GM21737 (cell line): ENCODE measurements around the gene KIF5C.

ENCODE experiments used
- ATAC-seq: cut with Tn5 transposase; IDR thresholded peaks from one replicate; pipeline ENCODE4 v1.9.1; 2021; ENCODE audit warnings: mild to moderate bottlenecking, moderate library complexity; ENCODE audit not compliant: unreplicated experiment

The KIF5C gene

DNA sequence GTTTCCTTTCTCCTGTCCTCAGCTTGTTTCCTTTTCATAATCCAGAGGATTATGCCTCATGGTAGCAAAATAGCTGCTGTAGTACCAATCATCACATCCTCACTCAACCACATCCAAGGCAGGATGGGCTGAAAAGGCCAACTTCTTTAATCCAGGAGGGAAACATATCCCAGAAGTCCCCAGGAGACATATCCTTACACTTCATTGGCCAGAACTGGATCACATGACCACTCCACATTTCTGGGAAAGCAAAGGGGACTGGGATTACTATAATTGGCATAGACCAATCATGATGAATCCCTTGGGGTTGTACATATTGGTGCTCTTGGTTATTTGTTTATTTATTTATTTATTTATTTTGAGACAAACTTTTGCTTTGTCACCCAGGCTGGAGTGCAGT lies 109.4 kb downstream of the KIF5C start:
- no peak for ATAC-seq

DNA sequence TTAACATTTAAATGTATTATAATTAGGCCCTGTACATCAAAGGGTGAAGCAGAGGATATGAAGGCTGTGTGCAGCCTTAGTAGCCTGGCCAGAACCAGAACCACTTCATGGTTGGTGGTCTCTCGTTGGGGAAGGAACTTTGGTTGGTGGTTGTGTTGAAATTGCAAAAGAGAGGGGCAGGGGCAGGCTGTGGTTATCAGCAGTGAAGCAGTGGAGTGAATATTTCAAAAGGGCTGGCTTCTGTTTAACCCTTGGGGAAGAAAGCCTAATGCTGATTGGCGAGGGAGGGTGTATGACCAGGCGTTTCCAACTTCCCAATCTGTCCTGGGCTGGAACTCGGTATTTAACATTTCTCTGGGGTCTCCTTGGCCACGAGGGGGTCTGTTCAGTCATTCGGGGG lies 112.3 kb downstream of the KIF5C start:
- ATAC-seq = no peak

DNA sequence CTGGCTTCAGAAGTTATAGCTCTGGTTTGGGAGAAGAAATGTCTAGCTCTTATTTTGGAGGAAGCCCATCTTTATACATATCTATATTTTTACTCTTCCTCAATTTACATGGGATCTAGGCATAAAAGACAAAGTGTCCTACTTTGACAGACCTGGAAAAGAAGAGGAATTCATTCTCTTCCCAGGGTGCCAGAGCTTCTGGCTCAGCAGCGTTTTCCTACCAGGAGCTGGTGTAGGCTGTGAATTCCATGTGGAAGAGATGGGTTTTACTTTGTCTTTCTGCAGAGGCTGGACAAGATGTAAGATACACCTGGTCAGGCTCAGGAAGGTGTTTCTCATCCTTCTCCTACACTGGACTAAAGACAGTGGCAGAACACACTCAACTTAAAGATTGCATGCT lies 113.3 kb downstream of the KIF5C start:
- ATAC-seq = no peak

DNA sequence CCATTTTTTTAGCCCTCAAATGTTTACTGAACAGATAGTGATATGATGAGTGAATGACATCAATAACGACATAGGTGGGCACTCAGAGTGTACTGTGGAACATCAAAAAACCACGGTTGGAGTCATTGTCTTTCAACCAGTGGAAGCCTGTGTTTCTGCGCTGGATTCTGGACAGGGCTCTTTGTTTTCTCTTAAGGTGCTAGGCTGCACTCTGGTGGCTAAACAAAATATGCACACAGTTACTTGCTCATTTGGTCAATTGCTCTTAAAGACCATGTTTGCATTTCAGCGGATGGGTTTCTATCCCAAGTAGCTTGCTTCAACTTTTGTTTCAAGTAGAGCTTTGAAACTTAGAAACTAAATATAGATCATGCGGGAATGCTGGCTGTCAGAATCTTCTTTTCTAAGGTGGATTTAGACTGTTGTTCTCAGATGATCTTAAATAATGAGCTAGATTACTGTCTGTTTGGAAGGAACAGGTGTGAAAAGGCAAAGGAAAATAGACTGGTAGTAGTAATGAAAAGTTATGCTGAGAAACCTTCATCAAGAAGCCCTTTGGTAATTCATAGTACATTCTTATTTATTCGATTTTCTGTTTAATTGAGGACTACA lies 115.0 kb downstream of the KIF5C start:
- peak; percentile 75 for ATAC-seq

DNA sequence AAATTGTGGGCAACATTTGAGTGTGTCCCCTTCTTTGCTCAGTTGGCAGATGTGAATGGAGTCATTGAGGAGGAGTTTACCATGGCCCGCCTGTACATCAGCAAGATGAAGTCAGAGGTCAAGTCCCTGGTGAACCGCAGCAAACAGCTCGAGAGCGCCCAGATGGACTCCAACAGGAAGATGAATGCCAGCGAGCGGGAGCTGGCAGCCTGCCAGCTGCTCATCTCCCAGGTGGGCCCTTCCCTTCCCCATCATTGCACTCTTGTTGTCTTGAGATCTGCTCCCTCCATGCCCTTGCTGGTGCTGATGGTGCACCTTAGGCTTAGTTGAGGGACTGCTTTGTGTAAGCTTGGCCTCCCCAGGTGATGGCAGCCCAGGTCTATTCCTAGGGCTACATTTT lies 115.9 kb downstream of the KIF5C start:
- no peak for ATAC-seq

DNA sequence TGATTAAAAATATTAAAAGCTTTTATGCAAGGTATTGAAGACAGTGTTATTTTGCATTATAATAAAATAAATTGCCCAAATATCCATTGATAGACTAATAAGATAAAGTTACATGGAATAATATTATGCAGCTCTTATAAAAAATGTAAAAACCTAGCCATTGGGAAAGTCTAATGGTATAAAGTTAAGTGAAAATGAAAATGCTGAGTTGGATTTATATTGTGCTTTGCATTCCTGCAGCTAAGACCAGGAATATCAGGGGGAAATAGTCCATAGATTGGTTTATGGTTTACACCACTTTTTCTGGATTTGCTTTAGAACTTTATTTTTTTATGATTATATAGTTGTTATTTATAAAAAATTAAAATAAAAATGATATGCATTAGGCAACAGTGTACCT lies 117.4 kb downstream of the KIF5C start:
- ATAC-seq = no peak

DNA sequence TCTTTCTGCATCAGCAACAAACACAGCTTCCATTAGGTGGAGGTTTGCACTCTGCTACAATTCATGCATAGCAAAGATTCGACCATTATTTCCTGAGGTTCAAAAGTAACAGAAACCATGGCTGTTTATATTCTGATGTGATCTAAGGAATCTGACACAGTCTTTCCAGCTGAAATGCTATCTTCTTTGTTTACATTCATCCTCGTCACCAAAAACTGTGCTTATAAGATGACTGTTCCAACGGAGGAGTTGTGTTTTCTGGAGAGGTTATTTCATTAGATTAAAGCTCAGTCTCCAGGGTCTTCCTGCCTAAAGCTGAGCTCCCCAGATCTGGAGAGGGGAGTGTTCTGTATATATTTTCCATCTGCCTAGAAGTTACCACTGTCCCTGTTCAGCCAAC lies 118.3 kb downstream of the KIF5C start:
- ATAC-seq = no peak

DNA sequence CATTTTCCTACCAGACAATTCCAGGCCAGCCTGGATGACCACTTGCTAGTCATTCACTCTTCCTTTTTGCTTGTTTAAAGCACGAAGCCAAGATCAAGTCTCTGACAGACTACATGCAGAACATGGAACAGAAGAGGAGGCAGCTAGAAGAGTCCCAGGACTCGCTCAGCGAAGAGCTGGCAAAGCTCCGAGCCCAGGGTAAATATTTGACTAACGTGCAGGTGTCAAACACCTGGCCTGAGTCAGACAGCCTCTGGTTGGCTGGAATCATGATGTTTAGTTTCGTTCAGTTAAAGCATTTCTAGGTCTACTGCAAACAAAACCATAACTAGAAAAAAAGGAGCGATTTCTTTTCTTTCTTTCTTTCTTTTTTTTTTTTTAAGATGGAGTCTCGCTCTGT lies 119.3 kb downstream of the KIF5C start:
- ATAC-seq = no peak

DNA sequence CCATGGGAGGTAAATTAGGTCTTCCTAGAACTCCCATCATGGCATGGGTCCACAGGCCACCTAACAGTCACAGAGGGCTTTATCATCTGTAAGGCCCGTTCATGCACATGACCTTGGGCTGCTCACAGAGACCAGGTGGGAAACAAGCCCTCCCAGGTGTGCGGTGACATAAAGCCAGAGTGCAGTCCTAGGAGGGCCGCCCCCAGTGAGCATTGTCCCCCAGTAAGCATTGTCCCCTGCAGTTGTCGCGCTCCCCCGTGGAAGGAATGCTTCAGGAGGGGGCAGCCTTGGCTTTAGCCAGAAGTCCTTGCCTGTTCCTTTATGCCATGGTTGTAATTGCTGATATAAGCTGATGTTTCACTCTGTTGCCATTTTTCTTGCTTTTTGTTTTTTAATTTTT lies 121.8 kb downstream of the KIF5C start:
- no peak for ATAC-seq

DNA sequence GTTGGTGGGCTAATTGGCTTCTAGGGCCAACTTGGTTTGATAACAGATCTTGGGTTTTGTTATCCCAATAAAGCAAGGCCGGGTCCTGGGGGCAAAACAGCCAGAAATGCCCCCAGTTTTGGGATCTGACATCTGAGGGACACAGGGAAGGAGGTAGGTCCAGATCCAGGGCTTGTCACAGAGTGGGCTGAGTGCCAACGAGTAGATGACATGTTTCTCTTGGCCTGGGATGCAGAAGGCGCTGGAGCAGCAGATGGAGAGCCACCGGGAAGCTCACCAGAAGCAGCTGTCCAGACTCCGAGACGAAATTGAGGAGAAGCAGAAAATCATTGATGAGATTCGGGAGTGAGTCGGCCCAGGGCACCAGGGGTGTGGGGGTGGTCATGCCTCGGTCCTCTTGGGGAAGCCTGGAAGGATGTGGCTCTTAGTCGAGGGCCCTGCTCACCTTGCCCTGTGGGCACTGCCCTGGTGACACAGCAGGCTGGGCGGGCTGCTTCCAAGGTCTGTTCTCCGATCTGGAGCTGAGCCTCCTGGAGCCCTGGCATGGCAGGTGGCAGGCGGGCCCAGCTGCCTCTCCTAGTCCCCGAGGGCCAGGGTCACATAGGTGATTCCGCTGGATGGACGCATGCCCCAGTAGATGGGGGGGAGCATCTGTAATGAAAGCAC lies 123.3 kb downstream of the KIF5C start:
- ATAC-seq = no peak

DNA sequence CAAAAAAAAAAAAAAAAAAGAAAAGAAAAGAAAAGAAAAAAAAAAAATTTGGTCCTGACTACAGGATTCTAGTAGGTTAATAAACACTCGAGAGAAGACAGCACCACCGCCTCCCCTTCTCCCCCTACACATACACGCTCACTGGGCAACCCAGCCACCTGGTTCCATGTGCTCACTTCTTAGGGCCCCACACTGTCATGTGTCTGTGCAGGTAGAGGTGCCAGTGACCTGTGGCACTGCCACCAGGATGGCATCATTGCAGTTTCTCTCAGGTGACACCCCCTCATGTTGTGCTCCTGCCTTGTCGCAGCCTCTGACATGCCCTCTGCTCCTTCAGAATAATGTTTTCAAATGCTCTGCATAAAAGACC lies 123.8 kb downstream of the KIF5C start:
- no peak for ATAC-seq

DNA sequence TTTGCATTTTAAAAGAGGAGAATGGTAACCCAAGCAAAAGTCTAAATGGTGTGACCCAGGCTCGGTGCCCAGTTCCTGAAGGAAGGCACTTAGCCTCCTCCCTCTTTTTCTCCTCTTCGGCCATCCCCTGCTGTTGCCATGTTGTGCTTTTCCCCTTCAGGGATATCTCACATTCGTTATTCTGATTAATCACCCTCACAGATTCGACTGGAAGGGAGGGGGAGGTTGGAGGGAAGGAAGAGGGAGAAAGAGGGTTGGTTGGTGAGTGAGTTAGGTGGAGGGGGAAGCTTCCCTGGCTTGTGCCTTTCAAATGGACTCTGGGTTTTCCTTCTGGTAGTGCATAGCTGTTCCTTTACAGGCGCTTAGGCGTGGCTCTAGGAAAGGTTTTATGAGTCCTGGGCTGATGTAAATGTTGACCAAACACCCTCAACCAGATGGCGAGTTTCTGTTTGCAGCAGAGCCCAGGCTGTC lies 124.5 kb downstream of the KIF5C start:
- ATAC-seq = no peak

DNA sequence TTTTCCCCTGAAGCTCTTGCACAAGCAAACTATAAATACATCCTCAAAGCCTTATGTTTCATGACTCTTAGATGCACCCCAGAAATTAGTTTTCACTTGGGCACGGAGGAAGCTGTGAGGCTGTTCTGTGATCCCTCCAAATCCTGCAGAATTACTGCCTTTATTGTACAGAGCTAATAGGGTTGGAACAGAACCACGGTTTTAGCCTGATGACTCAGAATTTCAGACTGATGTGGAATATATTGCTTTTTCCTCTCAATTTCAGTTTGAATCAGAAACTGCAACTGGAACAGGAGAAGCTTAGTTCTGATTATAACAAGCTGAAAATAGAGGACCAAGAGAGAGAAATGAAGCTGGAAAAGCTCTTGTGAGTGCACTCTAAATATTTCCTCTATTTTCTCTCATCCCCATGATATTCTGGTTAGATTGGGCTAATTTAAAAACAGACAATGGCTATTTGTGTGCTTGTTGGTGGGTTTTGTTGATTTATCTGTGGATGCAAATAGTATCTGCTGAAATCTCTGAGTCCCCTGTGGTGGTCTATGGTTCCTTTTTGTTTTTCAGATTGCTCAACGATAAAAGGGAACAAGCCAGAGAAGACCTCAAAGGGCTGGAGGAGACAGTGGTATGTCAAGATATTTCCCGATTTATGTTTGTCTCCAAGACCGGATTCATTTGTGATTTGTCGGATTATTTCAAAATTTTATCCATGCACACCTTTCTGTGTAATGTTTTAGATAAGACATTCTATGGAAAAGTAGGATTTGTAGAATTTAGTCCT lies 125.3 kb downstream of the KIF5C start:
- ATAC-seq = no peak

DNA sequence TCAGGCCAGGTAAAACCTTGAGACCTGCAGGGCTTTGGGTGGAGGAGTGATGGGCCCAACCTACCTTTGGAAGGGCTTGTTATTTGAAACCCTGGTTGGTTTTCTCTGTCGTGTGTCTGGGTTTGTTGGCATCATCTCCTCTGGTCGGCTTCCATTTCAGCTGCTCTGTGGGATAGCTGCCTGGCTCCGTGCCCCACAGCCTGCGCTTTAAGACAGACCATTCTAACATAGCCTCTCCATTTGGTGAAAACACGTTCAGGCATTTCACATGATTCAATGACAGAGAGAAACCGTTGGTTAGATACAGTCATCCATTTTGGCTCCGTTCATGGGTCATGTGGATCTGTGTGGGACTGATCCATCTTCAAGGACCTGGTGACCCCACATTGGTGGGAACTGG lies 126.5 kb downstream of the KIF5C start:
- no peak for ATAC-seq

DNA sequence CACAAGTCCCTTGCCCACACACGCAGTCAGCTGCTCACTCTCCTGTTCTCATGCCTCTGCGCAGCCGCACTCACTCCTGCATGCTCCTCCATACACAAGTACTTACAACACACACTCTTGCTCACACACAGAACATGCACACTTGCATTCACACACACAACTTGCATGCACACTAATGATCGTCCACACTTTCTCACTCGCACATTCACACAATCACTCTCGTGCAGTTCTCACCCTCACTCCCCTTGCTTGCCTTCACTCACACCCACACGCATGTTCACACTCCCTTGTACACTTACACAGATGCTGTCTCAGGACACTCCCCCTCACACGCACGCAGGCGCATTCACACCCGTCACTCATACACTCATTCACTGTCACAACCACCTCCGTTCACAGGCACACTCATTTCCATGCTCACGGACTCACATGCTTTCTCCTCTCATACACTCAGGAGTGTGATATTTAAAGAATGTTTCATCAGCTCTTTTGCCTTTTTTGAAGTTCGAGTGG lies 127.4 kb downstream of the KIF5C start:
- ATAC-seq = no peak

DNA sequence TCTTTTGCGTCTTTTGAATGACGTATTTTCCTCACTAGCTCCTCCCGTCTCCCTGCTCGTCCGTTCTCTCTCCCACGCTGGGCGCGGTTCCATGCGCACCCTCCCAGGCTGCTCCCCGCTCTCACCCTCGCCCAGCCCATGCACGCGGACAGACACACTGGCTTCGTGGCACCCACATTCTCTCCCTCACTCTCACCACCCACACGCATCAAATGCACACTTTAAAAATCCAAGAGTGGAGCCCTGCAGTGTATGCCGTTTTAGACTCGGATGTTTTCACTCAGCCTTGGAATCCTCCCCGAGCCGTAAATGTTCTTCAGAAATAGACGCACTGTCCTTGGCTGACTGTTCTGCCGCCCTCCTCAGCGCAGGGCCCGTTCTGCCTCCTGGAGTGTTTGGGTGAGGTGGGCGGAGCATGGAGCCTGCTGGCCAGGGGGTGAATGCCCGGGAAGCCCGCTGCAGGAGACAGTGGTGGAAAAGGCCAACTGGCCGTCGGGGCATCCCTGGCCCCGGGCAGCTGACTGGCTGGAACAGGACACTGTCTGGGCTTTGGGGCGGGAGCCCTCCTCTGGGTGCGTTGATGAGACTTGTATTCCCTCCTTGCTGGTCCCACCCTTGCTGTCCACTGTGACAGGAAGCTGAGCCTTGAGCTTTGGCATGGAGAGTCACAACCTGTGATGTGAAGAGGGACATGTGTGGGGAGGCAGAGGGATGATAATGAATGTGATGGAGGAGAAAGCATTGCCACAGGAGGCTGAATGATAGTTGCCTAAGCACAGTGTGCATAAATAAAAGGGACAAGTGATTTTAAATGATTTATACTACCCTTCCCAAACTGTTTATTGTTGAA lies 128.1 kb downstream of the KIF5C start:
- ATAC-seq = no peak

DNA sequence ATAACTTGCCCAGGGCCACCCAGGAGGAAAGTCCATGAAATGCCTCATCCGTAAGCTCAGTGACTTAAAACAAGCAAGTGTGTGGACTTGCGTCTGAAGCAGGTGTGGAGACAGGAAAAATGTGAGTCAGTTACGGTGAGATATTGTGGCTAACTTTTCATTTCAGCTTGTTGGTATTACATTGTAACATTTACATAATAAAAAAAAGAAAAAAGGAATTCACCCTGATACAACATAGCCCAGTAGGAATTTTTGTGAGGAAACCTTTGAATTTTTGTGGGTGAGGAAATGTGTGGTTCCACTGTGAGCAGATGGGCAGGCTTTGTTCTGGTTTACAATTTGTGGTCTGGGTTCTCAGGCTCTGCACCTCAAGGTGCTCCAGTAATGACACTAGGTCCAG lies 129.8 kb downstream of the KIF5C start:
- ATAC-seq = no peak

DNA sequence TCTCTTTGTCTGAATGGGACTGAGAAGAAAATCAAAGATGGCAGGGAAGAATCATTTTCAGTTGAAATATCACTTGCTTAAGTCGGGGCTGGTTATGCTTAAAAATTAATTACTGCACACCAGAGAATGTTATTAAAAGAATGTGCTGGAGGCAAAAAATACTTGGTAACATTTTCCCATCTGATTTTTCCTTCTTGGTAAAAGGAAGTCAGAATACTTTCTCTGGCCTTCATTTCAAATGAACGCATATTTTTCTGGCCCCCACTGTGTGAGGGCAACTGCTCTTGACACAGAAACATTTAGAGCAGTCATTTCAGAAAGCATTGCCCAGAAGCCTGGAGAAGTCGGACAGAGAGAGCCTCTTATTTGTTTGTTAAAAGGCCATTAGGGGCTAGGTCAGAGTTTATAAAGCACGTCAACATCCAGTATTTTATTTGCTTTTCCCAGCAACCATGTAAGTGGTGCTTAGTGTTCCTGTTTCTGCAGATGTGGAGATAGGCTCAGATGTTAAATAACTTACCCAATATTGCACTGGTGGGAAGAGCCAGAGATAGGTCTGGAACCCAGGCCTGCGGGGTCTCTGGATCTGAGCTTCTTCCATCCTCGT lies 130.5 kb downstream of the KIF5C start:
- ATAC-seq = no peak

DNA sequence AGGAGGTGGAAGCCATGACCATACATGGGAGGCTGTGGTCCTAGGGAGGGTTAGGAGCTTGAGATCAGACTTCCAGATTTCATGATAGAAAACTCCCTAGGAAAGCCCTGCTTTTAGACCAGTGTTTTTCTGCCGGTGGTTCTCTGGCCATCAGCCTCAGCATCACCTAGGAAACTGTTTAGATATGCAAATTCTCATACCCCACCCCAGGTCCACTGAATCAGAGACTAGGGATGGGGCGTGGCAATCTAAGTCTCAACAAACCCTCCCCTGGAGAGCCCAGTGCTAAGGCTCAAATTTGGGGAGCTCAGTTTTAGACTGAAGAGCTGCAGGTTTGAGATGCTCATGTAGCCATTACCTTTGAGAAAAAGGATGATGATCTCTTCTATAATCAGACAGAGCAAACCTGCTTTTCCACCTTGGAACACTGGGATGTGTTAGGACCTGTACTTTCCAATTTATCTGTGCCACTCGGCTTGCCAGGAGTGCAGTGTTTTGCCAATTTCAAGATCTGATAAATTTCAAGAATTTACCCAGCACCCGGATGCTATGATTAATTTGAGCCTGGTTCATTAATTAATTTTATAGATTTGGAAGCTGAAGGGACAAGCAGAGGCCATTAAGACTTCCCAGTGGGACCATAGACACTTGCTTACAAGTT lies 132.0 kb downstream of the KIF5C start:
- no peak for ATAC-seq

DNA sequence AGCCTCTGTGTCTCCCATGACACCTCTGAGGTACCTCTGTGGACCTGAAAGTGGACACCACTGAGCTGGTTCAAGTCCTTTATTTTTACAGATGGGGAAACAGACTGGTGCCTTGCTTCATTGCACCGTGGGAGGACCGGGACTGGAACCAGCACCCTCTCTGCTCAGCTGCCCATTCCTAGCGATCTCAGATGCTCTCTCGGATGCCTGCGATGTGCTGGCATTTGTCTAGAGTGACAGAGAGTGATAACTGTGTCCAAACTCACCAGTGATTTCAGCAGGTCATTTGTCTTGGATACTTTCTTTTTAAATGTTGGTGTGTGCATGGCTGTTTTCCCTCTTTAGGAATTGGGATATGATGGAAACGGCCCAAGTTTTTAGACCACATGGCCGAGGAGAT lies 133.4 kb downstream of the KIF5C start:
- ATAC-seq = no peak
